Measurements from ENCODE around the gene HERC3.

The HERC3 gene

GRCh38 chr4:88610771-88611170 is 18.5 kb downstream of the HERC3 start:
- H3K9me3 ChIP-seq (ENCODE audit: insufficient read depth, low read depth, low read length) = no peaks in the 10 kb centered on the region
- no peaks in the 10 kb centered on the region for H3K27me3 ChIP-seq (ENCODE audit: insufficient read depth, low read length)
- H3K36me3 ChIP-seq (ENCODE audit: insufficient read depth, low read depth, low read length) = no peaks in the 10 kb centered on the region
- no peak overlapping the region for H3K9ac ChIP-seq (ENCODE audit: low read depth, low read length)
- H3K4me3 ChIP-seq (ENCODE audit: low read length) = no peak overlapping the region
- no peak overlapping the region for H3K27ac ChIP-seq (ENCODE audit: low read length)
- peaks cover 16% of the 10 kb centered on the region for H3K4me1 ChIP-seq (ENCODE audit: insufficient read depth, low read length)

GRCh38 chr4:88613417-88613875 is 21.2 kb downstream of the HERC3 start:
- Histone ChIP-seq H3K27me3 (ENCODE audit: insufficient read depth, low read length) (no peaks in the 10 kb centered on the region), H3K9me3 (ENCODE audit: insufficient read depth, low read depth, low read length) (no peaks in the 10 kb centered on the region), H3K4me1 (ENCODE audit: insufficient read depth, low read length) (peaks cover 16% of the 10 kb centered on the region), H3K4me3 (ENCODE audit: low read length) (peak overlapping the region; percentile 33; the same call in 1 of the 2 replicates), H3K36me3 (ENCODE audit: insufficient read depth, low read depth, low read length) (no peaks in the 10 kb centered on the region), H3K27ac (ENCODE audit: low read length) (no peak overlapping the region), H3K9ac (ENCODE audit: low read depth, low read length) (no peak overlapping the region)

- Histone ChIP-seq H3K27ac (ENCODE audit: low read length) (no peak overlapping the region), H3K4me1 (ENCODE audit: insufficient read depth, low read length) (peaks cover 16% of the 10 kb centered on the region), H3K36me3 (ENCODE audit: insufficient read depth, low read depth, low read length) (no peaks in the 10 kb centered on the region), H3K9ac (ENCODE audit: low read depth, low read length) (no peak overlapping the region), H3K27me3 (ENCODE audit: insufficient read depth, low read length) (no peaks in the 10 kb centered on the region), H3K4me3 (ENCODE audit: low read length) (no peak overlapping the region), H3K9me3 (ENCODE audit: insufficient read depth, low read depth, low read length) (no peaks in the 10 kb centered on the region)
Measured at GRCh38 chr4:88614058-88614457, 21.8 kb downstream of the HERC3 start.

- no peaks in the 10 kb centered on the region for H3K9me3 ChIP-seq (ENCODE audit: insufficient read depth, low read depth, low read length)
- peaks cover 16% of the 10 kb centered on the region for H3K4me1 ChIP-seq (ENCODE audit: insufficient read depth, low read length)
- H3K9ac ChIP-seq (ENCODE audit: low read depth, low read length) = no peak overlapping the region
- H3K36me3 ChIP-seq (ENCODE audit: insufficient read depth, low read depth, low read length) = no peaks in the 10 kb centered on the region
- no peak overlapping the region for H3K27ac ChIP-seq (ENCODE audit: low read length)
- no peak overlapping the region for H3K4me3 ChIP-seq (ENCODE audit: low read length)
- no peaks in the 10 kb centered on the region for H3K27me3 ChIP-seq (ENCODE audit: insufficient read depth, low read length)
Measured at GRCh38 chr4:88616275-88617150, 24.2 kb downstream of the HERC3 start.

- Histone ChIP-seq H3K9me3 (ENCODE audit: insufficient read depth, low read depth, low read length) (no peaks in the 10 kb centered on the region; the same call in 1 of the 2 replicates), H3K4me3 (ENCODE audit: low read length) (no peak overlapping the region)
Measured at GRCh38 chr4:88618782-88619485, 26.7 kb downstream of the HERC3 start.

GRCh38 chr4:88619971-88620370 is 27.7 kb downstream of the HERC3 start:
- Histone ChIP-seq H3K27me3 (ENCODE audit: insufficient read depth, low read length) (no peaks in the 10 kb centered on the region), H3K36me3 (ENCODE audit: insufficient read depth, low read depth, low read length) (no peaks in the 10 kb centered on the region), H3K27ac (ENCODE audit: low read length) (no peak overlapping the region), H3K4me1 (ENCODE audit: insufficient read depth, low read length) (no peaks in the 10 kb centered on the region), H3K9ac (ENCODE audit: low read depth, low read length) (no peak overlapping the region), H3K4me3 (ENCODE audit: low read length) (no peak overlapping the region), H3K9me3 (ENCODE audit: insufficient read depth, low read depth, low read length) (no peaks in the 10 kb centered on the region; the same call in 1 of the 2 replicates)

More at GRCh38 chr4:88618782-88619485, 26.7 kb downstream of the HERC3 start:
- Histone ChIP-seq H3K4me1 (ENCODE audit: insufficient read depth, low read length) (no peaks in the 10 kb centered on the region; the same call in 1 of the 2 replicates), H3K9ac (ENCODE audit: low read depth, low read length) (no peak overlapping the region), H3K36me3 (ENCODE audit: insufficient read depth, low read depth, low read length) (no peaks in the 10 kb centered on the region), H3K27me3 (ENCODE audit: insufficient read depth, low read length) (no peaks in the 10 kb centered on the region), H3K27ac (ENCODE audit: low read length) (no peak overlapping the region)

- H3K27me3 ChIP-seq (ENCODE audit: insufficient read depth, low read length) = no peaks in the 10 kb centered on the region
- H3K9me3 ChIP-seq (ENCODE audit: insufficient read depth, low read depth, low read length) = no peaks in the 10 kb centered on the region; the same call in 1 of the 2 replicates
- no peaks in the 10 kb centered on the region for H3K36me3 ChIP-seq (ENCODE audit: insufficient read depth, low read depth, low read length)
- H3K4me3 ChIP-seq (ENCODE audit: low read length) = no peak overlapping the region
- no peak overlapping the region for H3K9ac ChIP-seq (ENCODE audit: low read depth, low read length)
- H3K27ac ChIP-seq (ENCODE audit: low read length) = no peak overlapping the region
- H3K4me1 ChIP-seq (ENCODE audit: insufficient read depth, low read length) = no peaks in the 10 kb centered on the region
Measured at GRCh38 chr4:88621763-88622327, 29.6 kb downstream of the HERC3 start.

GRCh38 chr4:88623097-88623496 is 30.8 kb downstream of the HERC3 start:
- Histone ChIP-seq H3K36me3 (ENCODE audit: insufficient read depth, low read depth, low read length) (no peaks in the 10 kb centered on the region), H3K9me3 (ENCODE audit: insufficient read depth, low read depth, low read length) (no peaks in the 10 kb centered on the region; the same call in 1 of the 2 replicates), H3K27me3 (ENCODE audit: insufficient read depth, low read length) (no peaks in the 10 kb centered on the region), H3K4me3 (ENCODE audit: low read length) (no peak overlapping the region), H3K27ac (ENCODE audit: low read length) (no peak overlapping the region), H3K9ac (ENCODE audit: low read depth, low read length) (no peak overlapping the region), H3K4me1 (ENCODE audit: insufficient read depth, low read length) (no peaks in the 10 kb centered on the region)

- Histone ChIP-seq H3K9me3 (ENCODE audit: insufficient read depth, low read depth, low read length) (no peaks in the 10 kb centered on the region; the same call in 1 of the 2 replicates), H3K4me1 (ENCODE audit: insufficient read depth, low read length) (no peaks in the 10 kb centered on the region), H3K9ac (ENCODE audit: low read depth, low read length) (no peak overlapping the region), H3K27me3 (ENCODE audit: insufficient read depth, low read length) (no peaks in the 10 kb centered on the region), H3K4me3 (ENCODE audit: low read length) (no peak overlapping the region), H3K36me3 (ENCODE audit: insufficient read depth, low read depth, low read length) (no peaks in the 10 kb centered on the region), H3K27ac (ENCODE audit: low read length) (no peak overlapping the region)
Measured at GRCh38 chr4:88628746-88629145, 36.5 kb downstream of the HERC3 start.

GRCh38 chr4:88629826-88630225 is 37.5 kb downstream of the HERC3 start:
- H3K4me1 ChIP-seq (ENCODE audit: insufficient read depth, low read length) = no peaks in the 10 kb centered on the region
- no peaks in the 10 kb centered on the region for H3K27me3 ChIP-seq (ENCODE audit: insufficient read depth, low read length)
- no peak overlapping the region for H3K4me3 ChIP-seq (ENCODE audit: low read length)
- H3K36me3 ChIP-seq (ENCODE audit: insufficient read depth, low read depth, low read length) = no peaks in the 10 kb centered on the region
- no peak overlapping the region for H3K27ac ChIP-seq (ENCODE audit: low read length)
- H3K9me3 ChIP-seq (ENCODE audit: insufficient read depth, low read depth, low read length) = no peaks in the 10 kb centered on the region
- no peak overlapping the region for H3K9ac ChIP-seq (ENCODE audit: low read depth, low read length)

GRCh38 chr4:88630756-88631155 is 38.5 kb downstream of the HERC3 start:
- H3K4me3 ChIP-seq (ENCODE audit: low read length) = no peak overlapping the region
- H3K36me3 ChIP-seq (ENCODE audit: insufficient read depth, low read depth, low read length) = no peaks in the 10 kb centered on the region
- no peak overlapping the region for H3K27ac ChIP-seq (ENCODE audit: low read length)
- H3K9ac ChIP-seq (ENCODE audit: low read depth, low read length) = no peak overlapping the region
- H3K9me3 ChIP-seq (ENCODE audit: insufficient read depth, low read depth, low read length) = no peaks in the 10 kb centered on the region
- no peaks in the 10 kb centered on the region for H3K4me1 ChIP-seq (ENCODE audit: insufficient read depth, low read length)
- H3K27me3 ChIP-seq (ENCODE audit: insufficient read depth, low read length) = no peaks in the 10 kb centered on the region

Measured in iPS-20b (cell line).